ENCODE measurements around the gene VPS36. TPM values are rescaled to one million over a fixed set of nuclear protein-coding genes. Genes with fewer than 3 reads are reported as not detected.

Gene VPS36
- total and polyA plus RNA-seq, 2 of the 8 experiments (the other 6 are each of a cell fraction or from before 2014, with no cell fraction given) = 14.1 to 19.8 TPM

- Histone ChIP-seq H2BK15ac (ENCODE audit: low read length) (no peak overlapping the region), H2AFZ (ENCODE audit: low read length) (no peak overlapping the region), H3K9me3 (ENCODE audit: insufficient read depth in 2 of 2, low read depth in 1 of 2, low read length in 1 of 2) (no peaks in the 10 kb centered on the region), H2AK5ac (ENCODE audit: low read depth, low read length) (no peak overlapping the region), H3K79me1 (ENCODE audit: low read depth, low read length) (no peaks in the 10 kb centered on the region), H3K9ac (replicated peaks in 1 of 4; ENCODE audit: extremely low read depth in 1 of 4, low read depth in 3 of 4, low read length in 3 of 4) (no peak overlapping the region), H4K8ac (ENCODE audit: extremely low read depth, insufficient read depth, low read length) (no peak overlapping the region), H4K91ac (replicated peaks; ENCODE audit: insufficient read length, low read length) (no peak overlapping the region), H2BK20ac (ENCODE audit: low read length) (no peak overlapping the region), H3K4me3 (ENCODE audit: extremely low read depth in 1 of 4, insufficient read depth in 2 of 4, low read depth in 3 of 4, low read length in 4 of 4) (no peak overlapping the region), H3K4me1 (replicated peaks in 1 of 4; ENCODE audit: control insufficient read depth in 3 of 4, insufficient read depth in 4 of 4, low read length in 3 of 4) (no peaks in the 10 kb centered on the region), H3K27me3 (replicated peaks in 1 of 4; ENCODE audit: control insufficient read depth in 3 of 4, extremely low read depth in 1 of 4, insufficient read depth in 3 of 4, low read length in 3 of 4) (no peaks in the 10 kb centered on the region; a peak in 1 of 7 replicates), H3K79me2 (ENCODE audit: control insufficient read depth in 1 of 2, insufficient read depth in 2 of 2, low read length in 2 of 2) (no peaks in the 10 kb centered on the region), H2BK12ac (ENCODE audit: low read depth, low read length) (no peak overlapping the region), H3K4ac (replicated peaks; ENCODE audit: insufficient read length, low read depth, low read length) (no peak overlapping the region), H3K27ac (ENCODE audit: low read depth, low read length) (no peak overlapping the region), H4K5ac (ENCODE audit: insufficient read length, low read depth, low read length) (no peak overlapping the region), H3K18ac (ENCODE audit: extremely low read depth, low read length) (no peak overlapping the region), H2BK120ac (replicated peaks; ENCODE audit: low read depth, low read length) (no peak overlapping the region), H4K20me1 (replicated peaks in 1 of 2; ENCODE audit: control insufficient read depth in 1 of 2, insufficient read depth in 2 of 2, low read length in 2 of 2) (no peaks in the 10 kb centered on the region), H3K23ac (ENCODE audit: insufficient read length) (no peak overlapping the region), H3K14ac (ENCODE audit: insufficient read length) (no peak overlapping the region), H3K56ac (replicated peaks; ENCODE audit: insufficient read length, low read depth, low read length) (no peak overlapping the region), H2BK5ac (ENCODE audit: low read depth, low read length) (no peak overlapping the region), H3K23me2 (ENCODE audit: low read depth, low read length) (no peaks in the 10 kb centered on the region; the same call in 1 of the 2 replicates), H3K4me2 (ENCODE audit: insufficient read depth in 1 of 2, low read depth in 2 of 2, low read length in 2 of 2) (no peak overlapping the region), H3K36me3 (ENCODE audit: control insufficient read depth in 2 of 4, insufficient read depth in 4 of 4, low read length in 3 of 4) (no peaks in the 10 kb centered on the region)
- ChIA-PET POLR2A (ENCODE audit: partially characterized antibody) (no interaction called here), CTCF (ENCODE audit: partially characterized antibody) (interaction anchor here (1.1 kb wide), 1 partner anchor 58 kb away, joined by 3 read pairs; no protein-coding TSS in a partner anchor)
- DNase-seq (ENCODE audit: low read depth in 1 of 2, low spot score in 2 of 2) (no peak), FAIRE-seq (no peak)
- WGBS, 2 experiments (ENCODE audit: extremely low coverage in 1 of 2, insufficient coverage in 1 of 2, insufficient read length in 1 of 2, insufficient replicate concordance in 2 of 2, low coverage in 1 of 2, low lambda C conversion rate in 2 of 2, missing lambda C conversion rate in 1 of 2) = 96% methylated on average over 22 of the region's 22 CpGs; no CpG with 5 or more reads in 1 of the 2 experiments
- no peak for TF ChIP-seq JUN (IDR thresholded peaks at IDR 0.05; ENCODE audit: low read depth, low read length)
- TF ChIP-seq SIN3A (conservative IDR thresholded peaks at IDR 0.05 in 1 of 2, IDR thresholded peaks at IDR 0.05 in 1 of 2; ENCODE audit: low read depth in 1 of 2, low read length in 2 of 2) = no peak
- TF ChIP-seq EZH2 (IDR thresholded peaks at IDR 0.05; ENCODE audit: low read depth, low read length, severe bottlenecking) = no peak
- TF ChIP-seq BCL11A (IDR thresholded peaks at IDR 0.05; ENCODE audit: low read depth in 2 of 2, low read length in 2 of 2) = no peak
- TF ChIP-seq TAF7 (optimal IDR thresholded peaks at IDR 0.05; ENCODE audit: borderline replicate concordance, low read depth, low read length) = no peak
- TF ChIP-seq ZNF274 (IDR thresholded peaks at IDR 0.05; ENCODE audit: borderline replicate concordance, extremely low read depth, low read length) = no peak
- TF ChIP-seq BRCA1 (IDR thresholded peaks at IDR 0.05; ENCODE audit: low read depth, low read length) = no peak
- TF ChIP-seq EGR1 (IDR thresholded peaks at IDR 0.05; ENCODE audit: borderline replicate concordance, low read depth, low read length) = no peak
- no peak for TF ChIP-seq KDM5A (IDR thresholded peaks at IDR 0.05; ENCODE audit: low read length)
- TF ChIP-seq ASH2L (IDR thresholded peaks at IDR 0.05; ENCODE audit: low read length) = no peak
- no peak for TF ChIP-seq TBP (IDR thresholded peaks at IDR 0.05; ENCODE audit: low read depth, low read length)
- TF ChIP-seq, protein P1, sequence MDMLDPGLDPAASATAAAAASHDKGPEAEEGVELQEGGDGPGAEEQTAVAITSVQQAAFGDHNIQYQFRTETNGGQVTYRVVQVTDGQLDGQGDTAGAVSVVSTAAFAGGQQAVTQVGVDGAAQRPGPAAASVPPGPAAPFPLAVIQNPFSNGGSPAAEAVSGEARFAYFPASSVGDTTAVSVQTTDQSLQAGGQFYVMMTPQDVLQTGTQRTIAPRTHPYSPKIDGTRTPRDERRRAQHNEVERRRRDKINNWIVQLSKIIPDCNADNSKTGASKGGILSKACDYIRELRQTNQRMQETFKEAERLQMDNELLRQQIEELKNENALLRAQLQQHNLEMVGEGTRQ (IDR thresholded peaks at IDR 0.05; ENCODE audit: low read length) = no peak
Observed at GRCh38 chr13:52378312-52378711, 72.1 kb downstream of the VPS36 start.

Measured in H1 (cell line).